Central memory CD8-positive, alpha-beta T cell (primary cell): ENCODE measurements around the gene MRPS24.
A peak's percentile ranks its signal among the peaks of the same experiment; 100 is the strongest.
"Not testable (repeated sequence)": the region's sequence is repeated elsewhere in the genome, so short reads cannot be mapped to it uniquely, and the experiment has no call there.

ENCODE experiments used
- ATAC-seq: fragments of 150-1000 bp; cut with Tn5 transposase; replicated peaks from 2 replicates; pipeline ENCODE4 v1.10.0; 2022; ENCODE audit warnings: mild to moderate bottlenecking, moderate FRiP score, moderate number of reproducible peaks; ENCODE audit not compliant: poor library complexity, severe bottlenecking; ENCODE audit errors: extremely low read depth
- DNase-seq, 2 donors: peaks; one replicate each; pipeline ENCODE4 v3.0.0; 2021; ENCODE audit warnings: low spot score in 2 of 2
- H3K27ac Mint-ChIP-seq: one replicate; pipeline ENCODE4 v1.8.0; 2022; ENCODE audit warnings: low read depth, mild to moderate bottlenecking, moderate library complexity, mixed read lengths
- H3K27me3 Mint-ChIP-seq: one replicate; pipeline ENCODE4 v1.8.0; 2022; ENCODE audit warnings: mixed read lengths
- H3K36me3 Mint-ChIP-seq: one replicate; pipeline ENCODE4 v1.8.0; 2022; ENCODE audit warnings: mild to moderate bottlenecking, moderate library complexity, mixed read lengths; ENCODE audit not compliant: insufficient read depth
- H3K4me1 Mint-ChIP-seq: one replicate; pipeline ENCODE4 v1.8.0; 2022; ENCODE audit warnings: mixed read lengths
- H3K4me3 Mint-ChIP-seq: one replicate; pipeline ENCODE4 v1.8.0; 2022; ENCODE audit warnings: mild to moderate bottlenecking, moderate library complexity, mixed read lengths
- H3K9me3 Mint-ChIP-seq: one replicate; pipeline ENCODE4 v1.8.0; 2022; ENCODE audit warnings: mixed read lengths

Gene MRPS24

GRCh38 chr7:43847496-43847895 lies 21.8 kb downstream of the MRPS24 start:
- Mint-ChIP-seq H3K4me1 (no peaks in the 10 kb centered on the region), H3K4me3 (no peak overlapping the region), H3K27me3 (no peaks in the 10 kb centered on the region), H3K27ac (no peak overlapping the region), H3K36me3 (peaks cover 2% of the 10 kb centered on the region), H3K9me3 (no peaks in the 10 kb centered on the region)
- ATAC-seq (no peak), DNase-seq (no peak)

GRCh38 chr7:43844662-43845061 lies 24.7 kb downstream of the MRPS24 start:
- Mint-ChIP-seq H3K36me3 (peaks cover 2% of the 10 kb centered on the region), H3K4me1 (no peaks in the 10 kb centered on the region), H3K4me3 (no peak overlapping the region), H3K9me3 (no peaks in the 10 kb centered on the region), H3K27ac (no peak overlapping the region), H3K27me3 (no peaks in the 10 kb centered on the region)
- DNase-seq (no peak), ATAC-seq (no peak)

GRCh38 chr7:43844257-43844656 lies 25.1 kb downstream of the MRPS24 start:
- ATAC-seq: no peak
- Mint-ChIP-seq H3K27me3 (no peaks in the 10 kb centered on the region), H3K4me3 (no peak overlapping the region), H3K36me3 (no peaks in the 10 kb centered on the region), H3K4me1 (no peaks in the 10 kb centered on the region), H3K27ac (no peak overlapping the region), H3K9me3 (no peaks in the 10 kb centered on the region)
- no peak for DNase-seq

- peaks cover 5% of the 10 kb centered on the region for H3K4me1 Mint-ChIP-seq
- ATAC-seq: no peak
Observed at GRCh38 chr7:43843296-43843695, 26.0 kb downstream of the MRPS24 start.

GRCh38 chr7:43838201-43838658 lies 31.1 kb downstream of the MRPS24 start:
- H3K36me3 Mint-ChIP-seq: peaks cover 5% of the 10 kb centered on the region
- H3K27me3 Mint-ChIP-seq: no peaks in the 10 kb centered on the region
- H3K9me3 Mint-ChIP-seq: no peaks in the 10 kb centered on the region
- H3K27ac Mint-ChIP-seq: peak overlapping the region; percentile 4
- DNase-seq (no peak), ATAC-seq (no peak)
- peaks cover 18% of the 10 kb centered on the region for H3K4me1 Mint-ChIP-seq
- H3K4me3 Mint-ChIP-seq: no peak overlapping the region

More at GRCh38 chr7:43843296-43843695, 26.0 kb downstream of the MRPS24 start:
- no peaks in the 10 kb centered on the region for H3K27me3 Mint-ChIP-seq
- DNase-seq: no peak
- H3K36me3 Mint-ChIP-seq: no peaks in the 10 kb centered on the region
- no peaks in the 10 kb centered on the region for H3K9me3 Mint-ChIP-seq
- H3K4me3 Mint-ChIP-seq: no peak overlapping the region
- H3K27ac Mint-ChIP-seq: no peak overlapping the region

- peak overlapping the region; percentile 88 for H3K27ac Mint-ChIP-seq
- peaks cover 18% of the 10 kb centered on the region for H3K4me1 Mint-ChIP-seq
- DNase-seq: peak in 1 of 2 donors; percentile 37
- H3K36me3 Mint-ChIP-seq: peaks cover 5% of the 10 kb centered on the region
- peak; percentile 56 for ATAC-seq
- H3K9me3 Mint-ChIP-seq: no peaks in the 10 kb centered on the region
- no peaks in the 10 kb centered on the region for H3K27me3 Mint-ChIP-seq
- H3K4me3 Mint-ChIP-seq: peak overlapping the region; percentile 82
Observed at GRCh38 chr7:43834463-43835251, 34.7 kb downstream of the MRPS24 start.

- not testable (repeated sequence) for ATAC-seq, DNase-seq, H3K27ac Mint-ChIP-seq, H3K9me3 Mint-ChIP-seq, H3K36me3 Mint-ChIP-seq, H3K4me3 Mint-ChIP-seq
- Mint-ChIP-seq H3K4me1 (peaks cover 12% of the 10 kb centered on the region), H3K27me3 (peaks cover 28% of the 10 kb centered on the region)
Observed at GRCh38 chr7:43830917-43831316, 38.4 kb downstream of the MRPS24 start.

GRCh38 chr7:43825391-43825808 lies 43.9 kb downstream of the MRPS24 start:
- no peak overlapping the region for H3K4me3 Mint-ChIP-seq
- no peaks in the 10 kb centered on the region for H3K4me1 Mint-ChIP-seq
- peaks cover 38% of the 10 kb centered on the region for H3K27me3 Mint-ChIP-seq

GRCh38 chr7:43824963-43825362 lies 44.4 kb downstream of the MRPS24 start:
- no peaks in the 10 kb centered on the region for H3K4me1 Mint-ChIP-seq
- H3K27me3 Mint-ChIP-seq: peaks cover 38% of the 10 kb centered on the region
- no peak for ATAC-seq
- no peak for DNase-seq
- no peaks in the 10 kb centered on the region for H3K9me3 Mint-ChIP-seq
- no peak overlapping the region for H3K27ac Mint-ChIP-seq
- no peak overlapping the region for H3K4me3 Mint-ChIP-seq
- H3K36me3 Mint-ChIP-seq: no peaks in the 10 kb centered on the region

More at GRCh38 chr7:43825391-43825808, 43.9 kb downstream of the MRPS24 start:
- DNase-seq: no peak
- no peak for ATAC-seq
- H3K36me3 Mint-ChIP-seq: no peaks in the 10 kb centered on the region
- no peak overlapping the region for H3K27ac Mint-ChIP-seq
- no peaks in the 10 kb centered on the region for H3K9me3 Mint-ChIP-seq

GRCh38 chr7:43824513-43824912 lies 44.8 kb downstream of the MRPS24 start:
- H3K27ac Mint-ChIP-seq, ATAC-seq, DNase-seq, H3K4me3 Mint-ChIP-seq, H3K36me3 Mint-ChIP-seq, H3K4me1 Mint-ChIP-seq, H3K9me3 Mint-ChIP-seq: not testable (repeated sequence)
- H3K27me3 Mint-ChIP-seq: peaks cover 38% of the 10 kb centered on the region

- Mint-ChIP-seq H3K4me3 (no peak overlapping the region), H3K4me1 (no peaks in the 10 kb centered on the region)
Observed at GRCh38 chr7:43823941-43824340, 45.4 kb downstream of the MRPS24 start.

GRCh38 chr7:43823425-43823824 lies 45.9 kb downstream of the MRPS24 start:
- not testable (repeated sequence) for DNase-seq, H3K36me3 Mint-ChIP-seq, H3K27ac Mint-ChIP-seq, H3K4me3 Mint-ChIP-seq, H3K9me3 Mint-ChIP-seq, ATAC-seq, H3K4me1 Mint-ChIP-seq
- peaks cover 28% of the 10 kb centered on the region for H3K27me3 Mint-ChIP-seq

More at GRCh38 chr7:43823941-43824340, 45.4 kb downstream of the MRPS24 start:
- Mint-ChIP-seq H3K9me3 (no peaks in the 10 kb centered on the region), H3K27ac (no peak overlapping the region), H3K27me3 (peaks cover 33% of the 10 kb centered on the region), H3K36me3 (no peaks in the 10 kb centered on the region)
- DNase-seq (no peak), ATAC-seq (no peak)
